ENCODE results near the gene TTI1. TPM values are rescaled to one million over a fixed set of nuclear protein-coding genes. Genes with fewer than 3 reads are reported as not detected.

Gene TTI1
- total RNA-seq, 1 donor from 2014 or later, result 20.2 TPM

DNA sequence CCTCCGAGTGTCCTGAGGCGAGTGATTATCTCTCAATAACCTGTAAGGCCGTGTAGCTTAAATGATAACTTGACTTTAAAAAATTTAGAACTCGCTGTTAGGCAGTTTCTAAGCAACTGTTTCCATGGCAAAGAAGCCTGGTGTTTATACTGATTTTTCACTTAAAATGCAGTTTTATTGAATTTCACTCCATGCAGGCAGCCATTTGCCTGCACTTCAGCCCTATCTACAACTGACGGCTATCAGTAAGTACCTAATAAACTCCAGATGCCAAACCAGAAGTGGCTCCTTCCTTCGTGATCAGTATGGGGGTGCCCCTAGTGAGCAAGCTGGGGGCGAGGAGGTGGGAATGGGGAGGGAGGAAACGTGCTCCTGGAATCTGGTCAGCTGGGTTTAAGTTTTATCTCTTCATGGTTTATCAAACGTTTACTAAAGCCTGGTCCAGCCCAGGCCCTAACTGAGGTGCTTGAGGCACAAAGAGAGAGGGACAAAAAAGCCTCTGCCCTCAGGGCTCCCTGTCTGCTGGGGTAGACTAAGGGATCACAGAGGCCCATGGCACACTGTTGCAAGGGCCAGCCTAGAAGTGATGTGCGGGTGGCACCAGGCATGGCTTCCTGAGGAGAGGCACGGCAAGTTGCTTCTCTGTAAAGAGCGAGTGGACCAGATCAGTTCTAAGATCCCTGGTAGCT is 45.5 kb downstream of the TTI1 start:
- DNase-seq, result peak; percentile 57

DNA sequence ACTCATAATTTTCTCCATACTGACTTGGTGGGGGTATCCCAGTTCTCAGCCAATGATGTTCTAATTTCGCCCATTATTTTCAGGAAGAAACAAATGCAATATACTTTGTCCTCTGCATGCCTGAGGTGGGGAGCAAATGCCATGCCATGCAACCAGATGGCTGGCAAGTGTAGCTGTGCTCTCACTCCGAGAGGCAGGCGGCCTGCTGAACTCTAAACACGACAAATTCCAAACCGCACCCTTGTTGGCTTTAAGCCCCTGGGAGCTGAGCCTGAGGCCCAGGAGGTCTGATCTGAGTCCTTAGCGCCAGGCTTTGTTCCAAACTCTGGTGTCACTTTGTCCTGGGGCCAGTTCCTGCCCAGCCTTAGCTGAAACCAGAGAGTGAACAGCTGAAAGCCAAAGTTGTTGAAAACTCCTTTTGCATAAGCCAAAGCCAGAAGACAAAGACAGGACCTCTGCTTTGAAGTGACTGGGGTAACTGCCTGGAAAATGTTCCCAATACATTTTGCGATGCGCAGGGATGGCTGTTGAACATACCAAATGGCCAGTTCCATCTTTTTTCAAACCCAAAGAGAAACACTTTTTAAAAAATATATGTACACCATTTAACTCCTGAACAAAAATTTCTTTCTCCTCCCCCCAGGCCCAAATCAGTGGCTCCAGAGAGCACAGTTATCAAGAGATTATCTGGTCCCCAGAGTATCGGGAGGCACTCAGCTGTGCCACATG is 46.2 kb downstream of the TTI1 start:
- peak; percentile 95 for DNase-seq

DNA sequence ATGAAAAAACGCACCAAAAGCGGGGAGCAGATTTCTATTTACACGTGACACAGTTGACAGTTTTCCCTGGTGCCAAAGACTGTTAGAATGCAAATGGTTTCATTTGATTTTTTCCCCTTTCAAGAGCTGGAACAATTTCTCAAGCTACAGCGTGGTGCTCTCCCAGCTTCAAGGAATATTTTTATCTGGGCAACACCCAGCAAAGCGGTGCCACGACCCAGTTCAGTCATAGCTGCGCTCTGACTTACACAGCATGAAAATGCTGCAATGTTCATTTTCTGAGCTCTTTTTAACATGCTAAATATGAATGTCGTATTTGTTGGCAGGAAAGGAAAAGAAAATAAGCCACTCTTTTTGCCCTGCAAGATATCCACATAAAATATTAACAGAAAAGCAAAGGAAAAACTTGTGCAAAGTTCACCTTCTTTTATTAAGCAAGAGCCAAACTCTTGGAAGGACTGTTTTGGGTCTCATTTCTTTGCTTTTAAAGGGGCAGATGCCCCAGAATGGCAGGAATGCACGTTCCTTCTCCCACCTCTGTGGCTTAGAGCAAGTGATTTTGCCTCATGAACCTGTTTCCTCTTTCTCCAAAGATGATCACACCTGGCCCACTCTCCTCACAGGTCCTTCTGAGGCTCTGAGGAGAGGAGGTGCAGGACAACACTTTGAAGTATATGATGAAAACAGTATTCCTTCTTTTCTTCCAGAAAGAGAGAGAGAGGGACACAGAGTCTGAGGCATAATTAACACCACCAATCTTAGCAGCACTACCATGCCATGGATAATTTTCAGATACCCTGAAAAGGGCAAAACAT is 47.0 kb downstream of the TTI1 start:
- DNase-seq, result no peak

DNA sequence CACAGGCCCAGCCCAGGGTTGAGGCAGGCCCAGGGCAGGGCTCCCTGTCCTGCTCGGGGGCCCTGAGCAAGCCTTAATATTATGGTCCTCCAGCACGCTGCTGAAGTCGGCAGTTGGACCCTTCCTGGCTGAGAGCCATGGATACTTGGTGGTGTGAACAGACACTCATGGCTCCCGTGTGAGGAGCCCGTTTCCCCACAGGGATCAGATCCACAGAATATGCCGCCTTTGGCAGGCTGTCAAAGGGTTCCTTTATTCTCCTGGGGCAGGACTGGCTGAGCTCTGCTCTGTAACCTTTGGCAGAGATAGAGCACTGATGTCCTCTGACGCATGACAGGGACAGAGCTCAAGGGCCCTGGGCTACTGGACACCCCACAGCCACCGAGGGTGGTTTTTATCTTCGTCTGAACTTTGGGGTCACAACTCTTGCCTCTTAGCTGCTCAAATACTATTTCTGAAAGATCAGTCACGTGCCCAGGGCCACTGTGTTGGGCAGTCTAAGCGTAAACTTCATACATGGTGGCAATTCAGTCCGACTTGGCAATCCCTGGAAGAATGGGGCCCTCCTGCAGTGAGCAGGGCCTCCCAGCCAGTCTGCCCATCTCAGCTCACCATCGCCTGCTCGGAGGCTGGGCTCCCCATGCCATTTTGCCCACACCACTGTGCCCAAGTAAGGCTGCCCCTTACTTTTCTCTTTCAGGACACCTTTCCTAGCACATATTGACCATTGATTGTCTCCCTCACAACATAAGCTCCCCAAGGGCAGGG is 49.1 kb downstream of the TTI1 start:
- DNase-seq, result peak; percentile 79

DNA sequence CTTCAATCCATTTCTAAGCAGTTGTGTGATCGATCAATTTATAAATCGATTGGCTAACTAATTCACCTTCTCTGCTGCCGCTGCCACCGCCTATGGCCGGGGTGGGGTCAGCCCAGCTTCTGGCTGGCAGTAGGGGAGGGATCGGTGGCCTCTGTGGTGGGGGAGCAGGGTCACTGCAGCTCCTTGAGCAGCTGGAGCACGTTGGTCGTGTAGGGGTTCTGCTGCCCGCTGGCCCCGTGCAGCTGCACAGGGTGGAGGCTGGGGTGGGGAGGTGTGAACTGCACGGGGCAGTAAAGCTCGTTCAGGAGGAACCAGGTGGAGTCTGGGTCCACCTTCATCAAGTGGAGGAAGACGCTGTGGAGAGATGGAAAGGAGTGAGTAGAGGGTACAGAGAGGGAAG is 50.0 kb downstream of the TTI1 start:
- no peak for DNase-seq

DNA sequence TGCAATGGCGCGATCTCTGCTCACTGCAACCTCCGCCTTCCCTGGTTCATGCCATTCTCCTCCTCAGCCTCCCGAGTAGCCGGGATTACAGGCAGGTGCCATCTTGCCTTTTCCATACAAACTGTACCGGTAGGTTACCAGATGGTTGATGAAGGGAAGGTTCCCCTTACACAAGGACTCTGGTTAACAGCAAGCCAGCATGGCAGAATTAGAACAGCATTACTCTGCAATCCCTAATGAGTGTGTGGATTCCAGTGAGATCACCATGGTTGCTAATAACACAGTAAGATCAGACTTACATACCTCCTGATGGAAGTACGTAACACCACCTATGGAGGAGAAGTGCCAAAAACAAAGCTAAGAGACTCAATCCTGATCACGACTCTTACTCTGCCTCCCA is 51.7 kb downstream of the TTI1 start:
- no peak for DNase-seq

DNA sequence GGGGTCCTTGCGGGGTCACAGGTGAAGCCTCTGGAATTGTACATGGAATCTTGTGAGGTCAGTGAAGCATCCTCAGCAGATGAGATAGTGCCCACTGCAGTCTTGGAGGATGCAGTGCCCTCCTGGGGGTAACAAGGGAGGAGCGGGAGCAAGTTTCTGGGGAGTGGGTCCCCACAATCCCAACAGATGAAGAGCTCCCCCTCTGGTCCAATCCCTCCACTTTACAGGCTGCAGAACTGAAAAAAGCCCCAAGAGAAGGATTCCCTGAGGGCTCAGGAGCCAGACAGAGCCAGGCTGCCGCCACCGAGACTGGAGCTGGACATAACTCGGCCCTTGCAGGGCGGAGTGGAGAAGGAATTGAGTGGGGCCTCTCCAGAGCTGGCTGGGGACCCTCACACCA is 52.4 kb downstream of the TTI1 start:
- DNase-seq, result no peak

DNA sequence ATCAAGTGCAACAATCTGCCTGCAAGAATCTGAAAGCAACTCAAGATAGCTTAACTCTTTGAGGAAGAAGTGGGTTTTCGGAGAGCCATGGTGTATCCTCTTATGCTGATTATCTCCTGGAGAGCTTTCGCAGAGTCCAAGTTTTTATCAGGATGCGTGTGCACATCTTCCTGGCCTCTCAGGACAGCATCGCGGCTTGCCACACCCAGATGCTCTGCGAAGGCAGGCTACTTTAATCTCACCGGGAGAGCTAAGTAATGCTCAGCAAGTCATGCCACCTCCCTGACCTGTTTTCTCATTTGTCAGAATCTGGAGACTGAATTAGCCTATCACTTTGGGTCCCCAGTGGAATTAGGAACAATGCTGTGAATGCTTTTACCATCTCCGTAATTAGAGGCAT is 52.9 kb downstream of the TTI1 start:
- DNase-seq, result no peak

DNA sequence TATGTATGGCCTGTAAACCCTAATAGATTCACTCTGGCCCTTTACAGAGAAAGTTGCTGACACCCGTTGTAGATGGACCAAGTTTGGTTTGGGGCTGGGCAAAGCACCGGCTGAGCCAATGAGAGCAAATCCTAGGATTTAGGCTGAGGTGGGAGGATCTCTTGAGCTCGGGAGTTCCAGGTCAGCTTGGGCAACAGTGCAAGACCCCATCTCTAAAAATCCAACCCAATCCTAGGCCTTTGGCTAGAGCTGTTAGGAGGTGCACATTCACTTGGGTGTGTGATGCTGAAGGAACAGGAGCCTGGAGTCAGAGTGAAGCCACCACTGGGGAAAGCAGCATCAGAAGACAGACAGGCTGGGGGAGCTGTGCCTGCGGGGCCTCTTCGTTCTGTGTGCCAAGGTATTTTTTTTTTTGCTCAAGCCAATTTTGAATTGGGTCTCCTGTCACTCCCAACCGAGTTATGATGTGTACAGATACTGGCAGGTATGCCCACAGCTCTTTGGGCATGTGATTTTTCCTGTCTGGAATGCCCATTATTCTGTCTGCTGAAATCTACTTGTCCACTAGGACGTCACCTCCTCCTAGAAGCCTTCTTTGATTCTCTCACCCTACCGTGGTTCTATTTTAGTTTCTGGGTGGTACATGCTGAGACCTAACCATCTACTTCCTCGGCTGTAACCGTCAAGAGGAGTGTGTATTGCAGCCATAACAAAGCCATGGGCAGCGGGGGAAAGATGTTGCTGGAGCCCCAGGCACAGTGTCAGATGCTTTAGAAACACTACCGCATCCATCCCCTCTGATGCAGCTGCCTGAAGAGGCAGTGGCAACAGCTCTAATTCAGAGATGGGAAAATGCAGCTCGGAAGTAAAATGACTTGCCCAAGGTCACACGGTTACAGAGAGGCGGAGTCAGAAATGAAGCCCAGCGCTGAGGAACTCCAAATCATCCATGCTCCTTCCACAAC is 54.0 kb downstream of the TTI1 start:
- no peak for DNase-seq

DNA sequence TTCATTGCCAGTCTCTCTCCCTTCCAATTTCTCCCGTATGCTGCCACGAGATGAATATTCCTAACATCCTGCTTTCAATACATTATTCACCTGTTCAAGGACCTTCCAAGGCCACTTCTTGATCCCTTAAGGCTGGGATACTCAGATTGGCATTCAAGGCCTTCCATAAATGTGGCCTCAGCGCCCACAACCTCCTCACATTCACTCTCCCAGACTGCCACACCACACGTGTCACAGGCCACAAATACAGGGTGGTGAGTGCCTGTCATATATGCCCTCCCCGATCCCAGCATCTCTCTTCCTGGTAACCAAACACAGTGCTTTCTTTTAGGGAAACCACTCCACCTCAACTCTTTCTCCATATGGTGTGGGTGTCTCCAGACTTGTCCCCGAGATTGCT is 55.5 kb downstream of the TTI1 start:
- no peak for DNase-seq

DNA sequence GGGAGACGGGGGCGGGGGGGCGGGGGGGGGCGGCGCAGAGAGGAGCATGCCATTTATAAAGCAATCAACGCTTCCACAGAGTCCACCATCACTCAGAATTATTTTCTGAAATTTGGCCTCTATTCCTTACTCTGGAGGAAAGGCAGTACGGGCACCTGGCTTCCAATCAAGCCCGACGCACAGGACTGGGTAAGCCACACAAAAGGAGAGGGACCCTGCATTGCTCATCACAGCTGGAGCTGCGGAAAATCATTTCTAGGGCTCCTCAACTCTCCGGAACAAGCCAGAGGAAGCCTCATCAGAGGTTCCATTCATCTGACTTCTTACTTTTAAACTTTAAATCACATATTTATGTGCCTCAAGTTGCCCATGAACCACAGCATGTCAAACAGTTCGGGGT is 55.9 kb downstream of the TTI1 start:
- no peak for DNase-seq

DNA sequence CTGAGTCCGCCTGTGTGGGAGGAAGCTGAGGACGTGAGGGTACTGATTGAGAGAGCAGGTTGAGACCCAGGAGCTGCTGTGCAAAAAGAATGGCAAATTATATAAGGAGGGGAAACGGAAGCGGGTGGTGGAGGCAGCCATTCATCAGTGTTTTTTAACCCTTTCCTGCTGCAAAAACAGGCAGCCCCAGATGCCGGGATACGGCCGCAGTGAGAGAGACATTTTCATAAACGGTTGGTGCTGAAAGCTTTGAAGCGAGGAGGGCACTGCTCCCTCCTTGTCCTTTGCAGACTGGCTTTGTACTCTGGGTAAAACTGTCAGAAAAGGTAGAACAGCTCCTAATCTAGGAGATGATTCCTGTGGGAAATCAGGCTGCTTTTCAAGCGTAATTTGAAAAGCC is 56.4 kb downstream of the TTI1 start:
- no peak for DNase-seq

DNA sequence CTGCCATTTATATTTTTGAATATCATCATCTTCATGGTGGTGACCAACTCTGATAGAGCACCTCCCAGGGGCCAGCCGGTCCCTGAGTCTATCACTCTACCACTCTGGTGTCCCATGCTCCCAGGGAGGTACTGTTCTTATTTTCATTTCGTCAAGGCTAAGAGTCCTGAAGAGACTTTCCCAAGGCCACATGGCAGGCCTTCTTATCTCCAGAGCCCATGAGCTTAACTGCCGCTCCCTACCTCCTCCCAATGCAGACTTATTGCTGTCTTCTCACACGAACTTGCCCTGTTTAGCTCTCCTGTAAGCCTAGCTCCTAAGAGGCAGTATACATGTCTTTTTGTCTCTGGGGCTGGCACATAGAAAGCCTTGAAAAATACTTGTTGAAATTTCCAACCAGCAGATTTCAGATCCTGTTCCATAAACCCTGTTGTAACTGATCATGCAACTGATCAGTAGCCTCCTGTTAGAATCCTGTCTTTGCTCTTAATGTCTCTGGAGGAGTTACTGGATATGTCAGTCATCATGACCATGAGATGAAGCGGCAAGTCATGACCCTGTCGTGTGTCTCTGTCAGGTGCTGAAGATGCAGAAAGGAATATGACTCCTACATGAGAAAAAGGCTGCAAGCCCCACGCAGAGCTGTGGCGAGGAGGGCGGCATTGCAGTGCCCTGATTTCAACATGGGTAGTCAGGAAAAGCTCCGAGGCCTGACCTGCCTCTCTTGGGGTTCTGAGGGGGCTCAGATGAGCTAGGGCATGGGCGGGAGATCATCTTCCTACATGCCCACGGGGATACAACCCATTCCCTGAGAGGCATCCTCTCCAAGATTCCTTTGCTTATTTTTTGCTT is 60.0 kb downstream of the TTI1 start:
- DNase-seq, result no peak

DNA sequence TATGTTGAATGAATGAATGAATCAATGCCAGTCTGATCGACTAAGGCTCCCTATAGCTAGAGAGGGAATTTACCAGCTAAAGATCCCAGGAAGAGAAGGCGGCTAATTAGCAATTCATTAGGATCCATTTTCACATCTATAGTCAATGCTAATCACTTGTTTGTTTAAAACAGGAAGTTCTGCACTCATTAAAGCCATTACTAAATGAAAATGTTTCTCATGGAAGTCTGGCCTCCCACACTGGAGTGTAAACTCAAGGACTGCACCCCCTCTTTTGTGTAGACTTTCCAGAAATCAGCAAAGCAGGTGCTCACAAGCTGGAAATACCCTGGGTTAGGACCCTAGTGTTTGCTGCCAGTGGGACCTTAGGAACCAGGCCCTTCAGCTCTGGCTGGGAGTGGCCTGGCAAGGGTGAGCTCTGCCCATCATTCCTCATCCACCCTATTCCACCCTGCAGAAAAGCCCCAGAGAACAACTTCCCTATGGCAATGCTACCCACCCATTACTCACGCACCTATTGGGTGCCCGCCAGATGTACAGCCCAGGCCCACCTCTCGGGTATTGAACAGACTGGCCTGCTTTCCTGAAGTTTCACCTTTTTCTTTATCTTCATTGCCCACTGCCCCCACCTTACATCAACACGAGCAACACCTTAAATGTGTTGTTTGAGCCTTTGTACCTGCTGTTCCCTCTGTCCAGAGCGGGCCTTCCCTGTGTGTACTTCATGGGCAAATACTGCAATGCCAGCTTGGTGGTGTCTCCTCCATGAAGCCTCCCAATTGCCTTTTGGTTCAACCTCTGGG is 60.8 kb downstream of the TTI1 start:
- DNase-seq, result no peak

DNA sequence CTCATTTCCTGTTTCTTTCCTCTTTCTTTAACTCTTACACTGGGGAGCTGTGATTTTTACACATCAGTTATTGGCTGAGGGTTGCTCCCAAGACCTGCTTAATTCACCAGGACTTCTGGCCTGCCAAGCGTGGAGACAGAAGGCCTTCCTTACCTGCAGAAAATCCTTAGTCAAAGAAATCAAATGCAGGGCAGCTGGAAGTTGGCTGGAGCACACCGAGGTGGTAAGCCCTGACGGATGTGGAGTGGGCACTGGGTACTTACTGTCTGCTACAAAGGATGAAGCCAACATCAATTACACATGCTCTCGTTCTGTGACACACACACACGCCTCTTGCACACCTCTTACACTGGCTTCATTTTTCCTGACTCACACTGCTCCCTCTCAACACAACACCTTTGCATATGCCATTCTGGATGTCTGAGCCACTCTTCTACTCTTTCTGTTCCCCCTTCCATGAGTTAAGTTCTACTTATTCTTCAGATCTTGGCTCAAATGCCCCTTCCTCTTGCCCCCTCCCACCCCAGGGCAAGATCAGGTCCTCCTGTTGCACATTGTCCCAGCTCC is 61.6 kb downstream of the TTI1 start:
- DNase-seq, result no peak

DNA sequence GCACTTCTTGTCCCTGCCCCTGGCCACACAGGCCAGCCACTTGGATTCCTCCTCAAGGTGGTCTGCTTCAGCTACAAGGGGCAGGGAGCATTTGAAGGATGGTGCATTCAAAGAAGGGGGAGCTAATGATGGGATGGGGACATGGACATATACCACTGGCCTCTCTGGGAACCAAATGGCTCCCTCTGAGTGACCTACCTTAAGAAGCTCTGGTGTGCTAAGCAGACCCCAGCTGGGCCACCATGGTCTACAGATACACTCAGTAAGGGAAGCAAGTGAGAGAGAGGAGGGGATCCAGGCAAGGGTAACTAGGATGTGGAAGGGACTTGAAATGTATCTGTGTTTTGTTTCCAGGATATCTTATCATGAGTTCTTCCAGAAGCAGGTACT is 62.4 kb downstream of the TTI1 start:
- no peak for DNase-seq

DNA sequence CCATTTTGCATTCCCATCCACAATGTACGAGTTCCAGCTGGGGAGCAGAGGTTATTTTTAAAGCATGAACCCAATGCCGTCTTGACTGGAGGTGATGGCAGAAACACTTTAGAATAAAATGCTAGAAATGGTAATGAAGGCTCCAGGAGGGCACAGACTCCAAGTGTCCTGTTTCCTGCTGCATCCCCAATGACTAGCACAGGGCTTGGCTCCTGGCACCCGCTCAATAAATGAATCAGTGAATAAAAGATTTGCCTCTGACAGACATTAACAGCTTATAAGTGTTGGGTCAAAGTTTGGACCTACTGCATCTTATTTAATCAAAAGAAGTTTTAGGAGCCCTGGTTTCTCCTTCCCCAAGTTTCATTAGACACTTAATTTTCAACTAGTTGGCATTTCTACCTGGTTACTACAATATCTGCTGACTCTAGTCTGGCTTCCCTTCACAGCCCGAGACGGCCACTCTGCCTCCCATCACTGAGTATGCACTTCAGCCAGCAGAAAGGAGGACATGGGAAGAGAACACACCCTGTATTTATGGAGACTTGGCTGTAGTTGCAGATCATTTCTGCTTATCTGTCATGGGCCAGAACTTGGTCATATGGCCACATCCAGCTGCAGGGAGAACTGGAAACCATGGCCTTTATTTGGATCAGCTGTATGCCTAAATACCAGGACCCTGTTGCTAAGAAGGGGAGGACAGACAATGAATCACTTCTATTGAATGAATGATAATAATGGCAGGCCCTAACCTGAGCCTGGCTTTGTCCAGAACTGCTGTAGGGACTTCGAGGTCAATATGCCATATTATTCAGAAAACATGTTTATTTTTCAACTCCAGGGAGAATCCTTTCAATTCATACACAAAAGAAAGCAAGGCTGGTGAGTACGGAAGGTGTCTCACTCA is 63.1 kb downstream of the TTI1 start:
- DNase-seq, result no peak

DNA sequence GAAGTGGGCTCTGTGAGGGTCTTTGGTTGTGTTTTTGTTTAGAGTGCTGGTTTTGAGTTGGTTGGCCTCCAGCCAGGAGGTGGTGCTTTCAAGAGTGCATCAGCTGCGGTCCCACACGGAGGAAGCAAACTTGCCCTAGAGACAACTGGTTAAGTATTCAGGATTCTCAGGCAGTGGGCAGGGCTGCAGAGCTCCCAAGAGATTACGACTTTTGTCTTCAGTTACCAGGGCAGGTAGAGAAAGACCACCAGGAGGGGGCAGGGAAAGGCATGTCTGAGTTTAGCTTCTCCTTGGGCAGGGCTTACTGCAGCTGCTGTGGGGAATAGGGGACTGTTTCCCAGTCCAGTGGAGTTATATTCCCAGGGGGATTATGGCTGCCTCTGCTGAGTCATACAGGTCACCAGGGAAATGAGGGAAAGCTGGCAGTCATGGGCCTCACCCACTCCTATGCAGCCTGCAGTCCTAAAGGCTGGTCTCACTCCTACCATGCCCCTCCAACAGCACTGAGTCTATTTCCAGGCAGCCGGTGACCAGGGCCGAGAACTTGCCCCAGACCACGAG is 64.3 kb downstream of the TTI1 start:
- peak; percentile 65 for DNase-seq

Measured in tongue (tissue), 2 donors.